ENCODE data around the gene CNTLN. TPM values are rescaled to one million over a fixed set of nuclear protein-coding genes. Genes with fewer than 3 reads are reported as not detected.
"Not testable (repeated sequence)": the region's sequence is repeated elsewhere in the genome, so short reads cannot be mapped to it uniquely, and the experiment has no call there.

CNTLN gene
- total RNA-seq, 1 donor from 2014 or later = 18.6 TPM

DNA sequence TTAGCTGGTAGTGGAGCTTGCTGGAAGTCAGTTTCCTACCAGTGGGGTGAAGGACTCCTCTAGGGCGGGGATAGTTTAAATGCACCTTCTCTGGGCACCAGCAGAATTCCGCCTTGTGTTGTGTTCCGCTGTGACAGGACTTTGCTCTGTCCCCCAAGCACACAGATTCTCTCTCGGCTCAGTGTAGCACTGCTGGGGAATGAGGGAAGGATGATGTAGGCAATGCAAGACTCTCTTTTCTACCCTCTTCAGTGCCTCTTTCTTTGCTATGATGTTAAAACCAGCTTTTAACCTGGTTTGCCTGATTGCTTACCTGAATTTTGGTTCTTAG, 288.8 kb downstream of the CNTLN start:
- no peak for DNase-seq

DNA sequence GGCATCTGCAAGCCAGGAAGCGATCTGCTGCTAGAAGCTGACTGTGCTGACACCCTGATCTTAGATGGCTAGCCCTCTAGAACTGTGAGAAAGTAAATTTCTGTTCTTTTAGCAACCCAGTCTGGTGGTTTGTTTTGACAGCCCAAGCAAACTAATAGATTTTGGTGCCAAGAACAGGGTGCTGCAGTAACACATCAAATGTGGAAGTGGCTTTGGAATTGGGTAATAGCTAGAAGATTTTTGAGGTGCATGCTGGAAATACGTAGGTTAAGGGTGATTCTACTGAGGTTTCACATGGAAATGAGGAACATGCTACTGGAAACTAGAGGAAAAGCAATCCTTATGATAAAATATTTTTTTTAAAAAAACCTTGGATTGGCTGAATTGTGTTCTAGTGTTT, 290.5 kb downstream of the CNTLN start:
- no peak for DNase-seq

DNA sequence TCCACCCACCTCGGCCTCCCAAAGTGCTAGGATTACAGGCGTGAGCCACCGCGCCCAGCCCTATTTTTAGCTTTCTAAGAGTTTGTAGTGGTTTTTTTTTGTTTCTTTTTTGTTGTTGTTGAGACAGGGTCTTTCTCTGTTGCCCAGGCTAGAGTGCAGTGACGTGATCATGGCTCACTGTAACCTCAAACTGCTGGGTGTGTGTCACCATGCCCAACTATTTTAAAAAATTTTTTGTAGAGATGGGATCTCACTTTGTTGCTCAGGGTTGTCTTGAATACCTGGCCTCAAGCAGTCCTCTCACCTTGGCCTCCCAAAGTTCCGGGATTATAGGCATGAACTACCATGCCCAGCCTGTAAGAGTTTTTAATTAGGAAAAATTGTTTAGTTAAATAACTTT, 298.7 kb downstream of the CNTLN start:
- no peak for DNase-seq

DNA sequence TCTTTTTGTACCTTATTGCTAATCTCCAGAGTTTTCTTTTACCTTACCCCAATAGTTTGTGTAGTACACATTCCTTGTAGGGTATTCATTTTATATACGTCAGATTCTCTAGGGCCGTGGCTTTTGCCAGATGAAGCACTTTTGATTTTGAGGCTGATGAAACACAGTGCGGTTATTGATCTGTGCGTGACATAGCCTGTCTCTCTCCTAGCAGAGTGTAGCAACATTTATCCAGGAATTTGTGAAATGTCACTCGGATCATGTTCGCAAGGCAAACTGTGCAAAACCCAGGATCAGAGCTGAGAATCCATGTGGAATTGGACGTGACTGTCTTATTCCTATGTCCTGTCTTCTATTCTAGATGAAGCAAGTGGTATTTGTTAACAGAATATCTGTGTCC, 302.0 kb downstream of the CNTLN start:
- DNase-seq = no peak

DNA sequence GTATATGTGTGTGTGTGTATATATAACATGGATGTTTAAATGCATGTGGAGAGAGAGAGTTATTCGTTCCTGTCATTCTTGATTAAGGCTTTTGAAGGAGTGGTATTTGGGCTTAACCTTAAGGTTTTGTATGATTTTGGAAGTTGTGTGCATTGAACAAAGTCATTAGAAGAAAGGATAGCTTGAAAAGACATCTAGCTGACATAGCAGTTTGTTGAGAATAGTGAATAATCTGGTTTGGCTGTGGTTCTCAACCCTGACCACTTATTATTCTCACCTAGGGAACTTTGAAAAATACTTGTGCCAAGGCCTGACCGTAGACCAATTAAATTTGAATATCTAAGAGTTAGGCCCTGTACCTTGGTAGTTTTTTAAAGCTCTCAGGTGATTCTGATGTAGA, 303.0 kb downstream of the CNTLN start:
- DNase-seq = no peak

DNA sequence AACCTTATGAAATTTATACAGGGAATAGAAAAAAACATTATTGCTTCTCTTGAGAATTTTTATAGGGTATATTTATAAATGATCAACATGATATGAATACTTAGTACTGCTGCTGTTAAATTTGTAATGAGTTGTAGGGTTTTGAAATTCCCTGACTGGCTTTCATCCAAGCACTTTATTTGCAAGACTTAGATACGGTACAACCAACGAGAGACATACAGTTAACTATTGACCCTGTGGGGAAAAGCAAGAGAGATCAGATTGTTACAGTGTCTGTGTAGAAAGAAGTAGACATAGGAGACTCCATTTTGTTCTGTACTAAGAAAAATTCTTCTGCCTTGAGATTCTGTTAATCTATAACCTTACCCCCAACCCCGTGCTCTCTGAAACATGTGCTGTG, 310.3 kb downstream of the CNTLN start:
- DNase-seq = not testable (repeated sequence)

DNA sequence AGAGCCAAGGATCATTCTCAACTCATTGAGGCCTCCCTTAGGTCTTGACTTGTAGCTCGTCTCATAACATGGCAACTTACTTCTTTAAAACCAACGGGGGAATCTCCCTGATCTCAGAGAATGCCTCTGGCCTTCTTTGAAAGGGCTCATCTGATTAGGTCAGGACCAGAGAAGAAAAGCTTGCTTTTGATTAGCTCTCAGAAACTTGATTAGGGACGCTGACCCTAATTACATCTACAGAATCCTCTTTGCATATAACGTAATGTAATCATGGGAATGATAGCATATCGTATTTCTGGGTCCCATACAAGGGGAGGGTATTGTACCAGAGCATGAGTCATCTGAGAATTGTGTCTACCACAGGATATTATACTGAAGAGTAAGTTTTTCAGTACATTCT, 318.9 kb downstream of the CNTLN start:
- DNase-seq = no peak

DNA sequence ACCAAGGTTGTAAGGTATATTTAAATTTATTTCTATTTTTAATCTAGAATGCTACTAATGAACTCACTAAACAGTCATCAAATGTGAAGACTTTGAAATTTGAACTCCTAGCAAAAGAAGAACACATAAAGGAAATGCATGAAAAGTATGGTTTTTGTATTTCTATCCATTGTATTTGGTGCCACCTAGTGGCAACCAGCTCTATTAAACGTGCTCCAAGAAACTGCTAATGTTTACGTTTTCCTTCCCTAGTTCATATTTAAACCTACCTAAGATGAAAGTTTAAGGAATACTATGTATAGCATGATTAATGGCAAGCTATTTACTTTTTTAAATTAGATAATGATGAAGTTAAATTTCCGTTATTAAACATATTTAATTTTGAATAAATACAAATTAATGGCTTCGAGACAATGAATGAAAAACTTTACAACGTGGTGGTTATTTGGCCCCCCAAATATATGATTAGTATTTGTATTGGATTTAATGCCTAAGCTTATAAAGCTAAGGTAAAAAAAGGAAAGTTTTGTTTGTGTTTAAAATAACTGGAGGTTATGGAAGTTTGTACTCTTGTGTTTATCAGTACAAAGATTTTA, 328.1 kb downstream of the CNTLN start:
- DNase-seq = peak; percentile 8

DNA sequence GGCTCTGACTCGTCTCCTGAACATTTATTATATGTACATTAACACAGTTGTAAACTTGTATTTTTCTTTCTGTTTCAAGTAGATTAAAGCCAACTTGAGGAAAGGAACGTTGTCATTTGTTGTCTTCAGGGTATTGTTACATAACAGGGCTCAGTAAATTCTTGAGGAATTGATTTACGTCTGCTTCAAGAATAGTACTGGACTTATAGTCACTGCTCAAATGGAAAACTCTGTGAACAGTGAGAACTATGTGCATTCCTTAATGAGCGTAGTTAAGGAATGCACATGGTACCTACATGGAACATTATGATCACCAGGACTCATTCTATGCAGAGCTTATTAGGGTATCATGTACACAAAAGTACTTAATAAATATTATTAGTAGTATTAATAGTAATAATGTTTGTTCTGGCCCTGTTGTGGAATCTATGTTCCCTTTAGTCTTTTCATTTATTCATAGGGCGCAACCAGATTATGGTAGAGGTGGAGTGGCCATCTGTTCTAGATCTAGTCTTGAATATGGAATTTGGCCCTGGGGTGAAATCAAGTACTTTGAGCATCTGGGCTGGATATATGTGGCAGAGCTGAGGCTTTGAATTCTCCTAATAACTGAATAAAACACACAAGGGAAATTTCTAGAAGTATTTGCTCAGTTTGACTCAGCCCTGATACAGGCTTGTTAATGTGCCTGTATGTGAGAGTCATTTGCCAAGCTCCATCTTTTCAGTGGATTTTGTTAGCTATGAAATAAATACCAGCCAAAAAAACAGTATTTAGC, 335.4 kb downstream of the CNTLN start:
- DNase-seq = no peak

DNA sequence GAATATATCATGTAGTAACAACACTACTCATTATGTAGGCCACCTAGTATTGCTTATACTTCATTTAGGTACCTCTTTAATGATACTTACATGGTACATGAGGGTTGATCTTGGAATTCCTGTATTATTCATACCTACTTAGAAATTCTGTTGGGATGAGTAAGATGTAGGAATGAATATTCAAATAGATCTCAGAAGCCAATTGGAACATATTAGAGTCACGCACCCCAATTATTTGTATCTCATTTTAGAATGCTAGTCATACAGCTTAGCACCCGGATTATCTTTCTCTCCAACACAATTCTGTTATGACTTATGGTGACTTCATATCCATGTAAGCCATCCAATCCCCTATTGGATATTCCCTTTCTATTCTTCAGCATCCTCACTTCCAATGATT, 337.3 kb downstream of the CNTLN start:
- DNase-seq = no peak

DNA sequence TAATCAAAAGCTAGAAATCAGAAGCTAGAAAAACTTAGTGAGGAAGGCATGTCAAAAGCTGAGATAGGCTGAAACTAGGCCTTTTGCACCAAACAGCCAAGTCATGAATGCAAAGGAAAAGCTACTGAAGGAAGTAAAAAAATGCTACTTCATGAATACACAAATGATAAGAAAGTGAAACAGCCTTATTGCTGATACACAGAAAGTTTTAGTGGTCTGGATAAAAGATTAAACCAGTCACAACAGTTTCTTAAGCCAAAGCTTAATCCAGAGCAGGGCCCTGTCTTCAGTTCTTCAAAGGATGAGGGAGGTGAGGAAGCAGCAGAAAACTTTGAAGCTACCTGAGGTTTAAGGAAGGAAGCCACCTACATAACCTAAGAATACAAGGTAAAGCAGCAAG, 341.6 kb downstream of the CNTLN start:
- no peak for DNase-seq

DNA sequence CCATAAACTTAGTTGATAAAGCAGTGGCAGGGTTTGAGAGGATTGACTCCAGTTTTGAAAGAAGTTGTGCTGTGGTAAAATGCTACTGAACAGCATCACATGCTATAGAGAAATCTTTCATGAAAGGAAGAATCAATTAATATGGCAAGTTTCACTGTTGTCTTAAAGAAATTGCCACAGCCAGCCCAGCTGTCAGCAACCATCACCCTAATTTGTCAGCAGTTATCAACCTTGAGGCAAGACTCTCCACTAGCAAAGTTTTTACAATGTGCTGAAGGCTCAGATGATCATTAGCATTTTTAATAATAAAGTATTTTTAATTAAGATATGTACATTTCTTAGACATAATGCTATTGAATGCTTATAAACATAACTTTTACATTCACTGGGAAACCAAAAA, 343.0 kb downstream of the CNTLN start:
- no peak for DNase-seq

DNA sequence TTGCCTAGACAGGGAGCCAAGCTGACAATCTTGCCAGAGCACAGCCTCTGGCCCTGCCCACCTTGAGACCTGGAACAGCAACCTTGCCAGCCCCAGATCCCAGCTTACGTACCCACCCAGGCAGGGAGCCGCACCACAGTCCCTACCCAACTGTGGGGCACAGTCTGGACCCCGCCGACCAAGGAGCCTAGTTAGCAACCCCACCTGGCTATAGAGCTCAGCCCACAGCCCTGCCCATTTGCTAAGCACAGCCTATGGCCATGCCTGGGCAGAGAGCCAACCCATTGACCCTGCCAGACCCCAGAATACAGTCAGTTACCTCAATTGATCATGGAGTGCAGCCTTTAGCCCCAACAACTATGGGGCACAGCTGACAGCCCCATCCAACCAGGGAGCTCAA, 346.1 kb downstream of the CNTLN start:
- no peak for DNase-seq

DNA sequence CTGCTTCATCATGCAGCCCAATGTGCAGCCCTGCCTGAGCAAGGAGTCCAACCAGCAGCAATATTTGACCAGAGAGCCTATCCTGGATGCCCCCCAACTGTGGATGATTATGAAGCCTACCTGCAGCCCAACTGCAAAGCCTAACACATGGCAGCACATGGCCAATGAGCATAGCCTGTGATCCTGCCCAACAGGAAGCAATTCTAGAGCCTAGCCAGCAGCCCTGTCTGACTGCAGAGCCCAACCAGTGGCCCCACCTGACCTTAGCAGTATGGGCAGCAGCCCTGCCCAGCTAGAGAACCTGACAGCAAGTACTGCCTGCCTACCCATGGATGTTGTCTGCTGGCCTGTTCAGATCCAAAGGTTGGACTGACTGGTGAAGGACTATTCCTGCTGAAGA, 346.7 kb downstream of the CNTLN start:
- DNase-seq = no peak

DNA sequence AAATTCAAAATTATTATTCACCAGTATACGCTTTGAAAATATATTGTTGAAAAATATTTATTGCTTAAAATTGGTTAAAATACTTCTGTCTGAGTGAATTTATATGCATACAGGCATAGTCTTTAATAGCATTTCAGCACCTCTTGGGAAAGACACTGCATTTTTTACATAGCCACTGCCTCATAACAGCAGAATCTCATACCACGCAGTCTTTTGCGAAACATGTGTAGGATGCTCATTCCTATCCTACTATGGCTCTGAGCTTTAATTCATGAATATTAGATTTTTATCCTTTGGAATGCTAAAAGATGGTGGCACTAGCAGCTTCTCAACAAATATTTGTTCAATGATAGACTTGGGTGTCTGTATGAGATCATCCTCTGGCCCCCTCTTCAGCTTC, 350.1 kb downstream of the CNTLN start:
- no peak for DNase-seq

DNA sequence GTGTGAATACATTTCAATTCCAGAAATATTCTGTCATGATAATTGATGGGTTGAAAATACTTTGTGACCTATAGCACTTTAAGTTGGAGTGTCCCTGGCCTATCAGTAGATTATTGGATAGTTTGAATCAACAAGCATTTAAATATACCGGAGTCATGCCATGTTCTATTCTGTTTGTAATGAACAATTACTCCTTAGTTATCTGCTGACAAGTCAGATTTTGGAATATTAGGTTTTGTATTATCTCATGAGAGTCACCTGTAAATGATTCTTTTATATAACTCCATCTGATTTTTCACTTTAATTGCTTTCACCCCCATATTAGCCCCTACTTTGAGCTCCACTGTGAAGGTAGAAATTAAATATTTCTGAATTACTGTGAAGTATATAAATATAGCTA, 351.6 kb downstream of the CNTLN start:
- no peak for DNase-seq

DNA sequence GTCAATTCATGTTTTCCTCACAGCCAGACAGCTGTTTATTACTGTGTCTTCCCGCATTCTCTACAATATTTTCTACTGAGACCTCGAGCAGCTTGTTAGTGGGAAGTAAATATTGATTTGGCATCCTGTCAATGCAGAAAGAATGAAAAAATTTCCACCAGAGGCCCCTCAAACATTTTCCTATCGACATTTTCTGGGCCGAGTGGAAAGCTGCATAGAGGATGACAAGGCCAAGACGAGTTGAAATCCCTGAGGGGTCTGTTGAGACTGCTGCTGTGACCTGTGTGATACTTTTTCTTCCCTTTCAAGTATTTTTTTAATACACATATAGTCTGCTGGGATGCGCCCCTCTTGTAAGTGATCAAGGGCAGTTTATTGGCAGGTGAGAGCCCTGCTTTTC, 352.6 kb downstream of the CNTLN start:
- DNase-seq = no peak

DNA sequence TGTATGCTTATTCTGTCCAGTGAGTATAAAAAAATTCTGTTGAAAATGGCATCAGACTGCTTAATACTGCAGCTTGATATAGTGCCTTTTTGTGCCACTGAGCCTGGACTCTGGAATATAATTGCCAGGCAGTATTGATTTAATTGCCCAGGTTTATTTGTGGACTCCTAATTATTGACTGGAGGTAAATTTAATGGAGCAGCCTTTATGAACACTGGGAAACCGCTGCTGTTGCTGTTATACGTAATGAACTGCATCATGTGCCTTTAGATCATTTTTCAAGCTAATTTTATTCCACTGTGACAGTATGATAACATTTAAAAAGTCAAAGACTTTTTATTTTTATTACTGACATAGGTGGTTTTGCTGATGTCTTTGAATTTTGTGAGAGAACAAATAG, 353.8 kb downstream of the CNTLN start:
- no peak for DNase-seq

DNA sequence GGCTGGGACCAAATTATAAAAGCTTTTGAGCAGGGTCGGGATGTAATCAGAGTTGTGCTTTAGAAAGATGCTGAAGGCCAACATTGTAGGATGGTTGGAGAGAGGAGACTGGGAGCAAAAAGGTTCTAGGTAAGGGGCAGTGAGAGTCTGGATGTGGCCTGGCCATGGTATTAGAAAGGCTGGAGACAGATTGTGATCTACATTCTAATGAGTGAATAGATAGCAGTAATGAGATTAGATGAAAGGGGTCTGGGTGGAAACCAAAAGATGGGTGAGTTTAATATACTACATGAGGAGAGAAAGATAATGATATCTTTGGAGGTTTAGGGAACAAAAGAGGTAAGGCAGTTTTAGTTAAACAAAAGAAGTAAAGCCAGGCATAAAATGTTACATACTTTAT, 355.3 kb downstream of the CNTLN start:
- no peak for DNase-seq

DNA sequence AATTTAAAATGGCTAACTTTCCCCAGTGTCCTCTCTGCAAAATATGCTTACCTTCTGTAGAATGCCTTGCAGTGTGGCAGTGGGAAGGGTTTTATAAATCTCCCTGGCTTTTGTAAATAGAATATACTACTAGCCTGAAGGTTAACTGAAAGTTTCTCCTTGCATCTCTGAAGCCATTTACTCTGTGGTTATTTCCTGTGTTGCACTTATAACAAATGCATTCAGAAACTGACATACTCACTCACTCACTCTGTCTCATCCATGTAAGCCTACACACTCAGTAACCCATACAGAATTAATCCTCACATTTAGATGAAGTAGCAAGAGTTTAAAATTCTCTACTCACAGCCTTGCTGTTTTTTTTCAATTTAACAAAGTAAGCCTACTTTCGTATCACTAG, 356.9 kb downstream of the CNTLN start:
- no peak for DNase-seq

DNA sequence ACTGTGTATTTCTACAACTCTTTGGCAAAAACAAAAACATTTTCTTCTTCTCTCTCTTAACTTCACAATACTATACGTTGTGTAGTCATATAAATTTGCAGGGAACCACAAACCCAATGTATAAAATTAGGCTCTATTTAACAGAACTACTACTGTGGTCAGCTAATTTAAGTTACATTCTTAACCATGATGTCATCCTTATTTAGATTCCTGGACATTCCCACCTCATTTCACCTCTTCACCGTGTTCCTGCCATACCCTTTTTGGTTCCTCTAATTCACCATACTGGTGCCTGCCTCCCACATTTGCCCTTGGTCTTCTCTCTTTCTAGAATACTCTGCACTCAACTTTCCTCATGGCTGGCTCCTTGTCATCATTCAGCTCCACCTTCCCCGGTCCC, 368.4 kb downstream of the CNTLN start:
- DNase-seq = no peak

DNA sequence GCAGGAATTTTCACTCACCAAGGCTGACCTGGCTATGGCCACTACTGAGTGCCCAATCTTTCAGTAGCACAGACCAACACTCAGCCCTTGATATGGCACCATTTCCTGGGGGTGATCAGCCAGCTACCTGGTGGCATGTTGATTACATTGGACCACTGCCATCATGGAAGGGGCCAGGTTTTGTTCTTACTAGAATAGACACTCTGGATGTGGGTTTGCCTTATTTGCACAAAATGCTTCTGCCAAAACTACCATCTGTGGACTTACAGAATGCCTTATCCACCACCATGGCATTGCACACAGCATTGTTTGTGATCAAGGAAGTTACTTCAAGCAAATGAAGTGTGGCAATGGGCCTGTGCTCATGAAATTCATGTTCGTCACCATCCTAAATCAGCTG, 374.3 kb downstream of the CNTLN start:
- no peak for DNase-seq

DNA sequence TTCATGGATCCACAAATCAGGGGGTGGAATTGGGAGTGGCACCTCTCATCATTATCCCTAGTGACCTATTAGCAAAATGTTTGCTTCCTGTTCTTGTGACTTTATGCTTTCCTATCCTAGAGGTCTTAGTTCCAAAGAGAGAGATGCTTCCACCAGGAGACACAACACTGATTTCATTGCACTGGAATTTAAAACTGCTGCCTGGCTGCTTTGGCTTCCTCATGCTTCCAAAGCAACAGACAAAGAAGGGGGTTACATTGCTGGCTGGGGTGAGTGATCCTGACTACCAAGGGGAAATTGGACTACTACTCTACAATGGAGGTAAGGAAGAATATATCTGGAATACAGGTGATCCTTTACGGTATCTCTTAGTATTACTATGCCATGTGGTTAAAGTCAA, 374.9 kb downstream of the CNTLN start:
- DNase-seq = no peak

DNA sequence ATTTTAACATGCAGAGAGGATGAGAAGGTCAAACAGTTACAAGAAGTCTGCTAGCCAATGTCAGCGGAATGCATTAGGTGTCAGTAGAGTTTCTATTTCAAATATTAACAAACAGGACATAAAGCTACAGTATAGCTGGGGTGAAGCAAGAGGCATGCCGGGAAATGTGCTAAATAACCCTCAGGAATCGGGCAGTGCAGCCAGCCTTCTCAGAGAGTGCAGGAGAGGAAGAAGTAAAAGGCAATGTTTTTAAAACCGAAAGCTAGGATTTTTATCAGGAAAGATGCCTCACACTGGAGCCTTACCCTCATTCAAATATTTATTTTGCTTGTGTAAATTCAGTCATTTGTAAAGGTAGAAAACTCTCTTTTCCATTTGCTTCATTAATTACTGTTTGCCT, 384.9 kb downstream of the CNTLN start:
- DNase-seq = no peak
